Measurements from ENCODE around the gene GRIP1.

GRIP1 gene

GRCh38 chr12:66495709-66496108 is 183.2 kb downstream of the GRIP1 start:
- no peak overlapping the region for H3K4me2 ChIP-seq (ENCODE audit: low read length)
- TF ChIP-seq CTCF (IDR thresholded peaks at IDR 0.05), result no peak
- no peaks in the 10 kb centered on the region for H3K36me3 ChIP-seq (ENCODE audit: control insufficient read depth, insufficient read depth, low read length)
- no peak overlapping the region for H3K4me3 ChIP-seq (ENCODE audit: low read depth, low read length)
- H3K4me1 ChIP-seq, result no peaks in the 10 kb centered on the region
- no peak overlapping the region for H2AFZ ChIP-seq
- H3K79me2 ChIP-seq, result no peaks in the 10 kb centered on the region
- no peaks in the 10 kb centered on the region for H3K9me3 ChIP-seq (ENCODE audit: control insufficient read depth, low read length)
- no peaks in the 10 kb centered on the region for H3K27me3 ChIP-seq (ENCODE audit: control insufficient read depth, insufficient read depth, low read length)
- H3K27ac ChIP-seq, result no peak overlapping the region
- no peak overlapping the region for H3K9ac ChIP-seq

- Histone ChIP-seq H3K4me2 (ENCODE audit: low read length) (no peak overlapping the region), H2AFZ (no peak overlapping the region), H3K4me1 (no peaks in the 10 kb centered on the region), H3K27me3 (ENCODE audit: control insufficient read depth, insufficient read depth, low read length) (no peaks in the 10 kb centered on the region), H3K27ac (no peak overlapping the region), H3K79me2 (no peaks in the 10 kb centered on the region), H3K9ac (no peak overlapping the region), H3K9me3 (ENCODE audit: control insufficient read depth, low read length) (no peaks in the 10 kb centered on the region), H3K36me3 (ENCODE audit: control insufficient read depth, insufficient read depth, low read length) (no peaks in the 10 kb centered on the region), H3K4me3 (ENCODE audit: low read depth, low read length) (no peak overlapping the region)
- TF ChIP-seq CTCF (IDR thresholded peaks at IDR 0.05), result no peak
These were observed 185.1 kb downstream of the GRIP1 start for GRCh38 chr12:66493819-66494218.

DNA sequence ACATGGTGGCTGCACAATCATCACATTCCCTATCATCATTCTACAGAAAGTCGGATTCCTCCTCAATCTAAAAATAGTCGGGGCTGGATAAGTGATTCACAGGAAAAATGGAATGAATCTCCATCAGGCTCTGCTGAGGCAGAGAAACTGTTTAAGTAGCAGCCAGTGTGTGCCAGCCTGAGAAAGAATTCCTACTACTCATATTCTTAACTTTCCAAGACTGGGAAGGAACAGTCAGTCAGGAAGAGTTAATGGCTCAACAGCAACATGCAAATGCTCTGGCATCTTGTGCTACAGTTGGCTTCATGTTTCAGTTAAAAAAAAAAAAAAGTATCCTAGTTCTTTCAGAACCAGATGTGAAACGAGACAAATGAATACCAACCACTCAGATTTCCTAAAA is 187.0 kb downstream of the GRIP1 start:
- no peak overlapping the region for H2AFZ ChIP-seq
- H3K4me3 ChIP-seq (ENCODE audit: low read depth, low read length), result no peak overlapping the region
- no peak overlapping the region for H3K27ac ChIP-seq
- H3K9me3 ChIP-seq (ENCODE audit: control insufficient read depth, low read length), result no peaks in the 10 kb centered on the region
- H3K79me2 ChIP-seq, result no peaks in the 10 kb centered on the region
- no peak for TF ChIP-seq CTCF (IDR thresholded peaks at IDR 0.05)
- H3K27me3 ChIP-seq (ENCODE audit: control insufficient read depth, insufficient read depth, low read length), result no peaks in the 10 kb centered on the region
- H3K4me1 ChIP-seq, result no peaks in the 10 kb centered on the region
- no peaks in the 10 kb centered on the region for H3K36me3 ChIP-seq (ENCODE audit: control insufficient read depth, insufficient read depth, low read length)
- no peak overlapping the region for H3K9ac ChIP-seq
- H3K4me2 ChIP-seq (ENCODE audit: low read length), result no peak overlapping the region

- no peaks in the 10 kb centered on the region for H3K36me3 ChIP-seq (ENCODE audit: control insufficient read depth, insufficient read depth, low read length)
- no peaks in the 10 kb centered on the region for H3K4me1 ChIP-seq
- H3K79me2 ChIP-seq, result no peaks in the 10 kb centered on the region
- H2AFZ ChIP-seq, result no peak overlapping the region
- H3K27me3 ChIP-seq (ENCODE audit: control insufficient read depth, insufficient read depth, low read length), result no peaks in the 10 kb centered on the region
- no peak overlapping the region for H3K9ac ChIP-seq
- H3K4me2 ChIP-seq (ENCODE audit: low read length), result no peak overlapping the region
- no peak overlapping the region for H3K4me3 ChIP-seq (ENCODE audit: low read depth, low read length)
- no peaks in the 10 kb centered on the region for H3K9me3 ChIP-seq (ENCODE audit: control insufficient read depth, low read length)
- H3K27ac ChIP-seq, result no peak overlapping the region
- no peak for TF ChIP-seq CTCF (IDR thresholded peaks at IDR 0.05)
These were observed 196.3 kb downstream of the GRIP1 start for GRCh38 chr12:66482351-66483203.

GRCh38 chr12:66467932-66468331 is 210.9 kb downstream of the GRIP1 start:
- no peaks in the 10 kb centered on the region for H3K27me3 ChIP-seq (ENCODE audit: control insufficient read depth, insufficient read depth, low read length)
- no peaks in the 10 kb centered on the region for H3K4me1 ChIP-seq
- no peak overlapping the region for H3K9ac ChIP-seq
- H3K79me2 ChIP-seq, result no peaks in the 10 kb centered on the region
- TF ChIP-seq CTCF (IDR thresholded peaks at IDR 0.05), result no peak
- no peak overlapping the region for H3K27ac ChIP-seq
- H3K36me3 ChIP-seq (ENCODE audit: control insufficient read depth, insufficient read depth, low read length), result no peaks in the 10 kb centered on the region
- H3K9me3 ChIP-seq (ENCODE audit: control insufficient read depth, low read length), result no peaks in the 10 kb centered on the region
- H3K4me2 ChIP-seq (ENCODE audit: low read length), result no peak overlapping the region
- H2AFZ ChIP-seq, result no peak overlapping the region
- no peak overlapping the region for H3K4me3 ChIP-seq (ENCODE audit: low read depth, low read length)

Measured in parathyroid adenoma (tissue), 2 donors.